GM21723 (cell line): ENCODE measurements around the gene IRF7.
"Not testable (repeated sequence)": the region's sequence is repeated elsewhere in the genome, so short reads cannot be mapped to it uniquely, and the experiment has no call there.

Source experiments
- ATAC-seq: cut with Tn5 transposase; IDR thresholded peaks from one replicate; pipeline ENCODE4 v1.9.1; 2021; ENCODE audit warnings: mild to moderate bottlenecking, moderate library complexity; ENCODE audit not compliant: unreplicated experiment

The IRF7 gene

GRCh38 chr11:584287-584686, 31.5 kb downstream of the IRF7 start:
- ATAC-seq = no peak

- no peak for ATAC-seq
These were observed 34.0 kb downstream of the IRF7 start for GRCh38 chr11:581752-582151.

GRCh38 chr11:581342-581741, 34.4 kb downstream of the IRF7 start:
- no peak for ATAC-seq

- no peak for ATAC-seq
These were observed 35.7 kb downstream of the IRF7 start for GRCh38 chr11:579830-580601.

- no peak for ATAC-seq
These were observed 37.3 kb downstream of the IRF7 start for GRCh38 chr11:578276-579035.

- ATAC-seq = no peak
These were observed 38.2 kb downstream of the IRF7 start for GRCh38 chr11:577611-577894.

GRCh38 chr11:576811-577610, 38.7 kb downstream of the IRF7 start:
- ATAC-seq = no peak

- peak; percentile 80 for ATAC-seq
These were observed 39.6 kb downstream of the IRF7 start, which contains the start of gene PHRF1 for GRCh38 chr11:575996-576768. PHRF1 (plus strand) TSS chr11:576470; CDS start chr11:581513, 5,043 bp downstream.

- peak; percentile 42 for ATAC-seq
These were observed 40.3 kb downstream of the IRF7 start for GRCh38 chr11:575313-575995.

GRCh38 chr11:574632-575312, 41.0 kb downstream of the IRF7 start:
- ATAC-seq = peak; percentile 3

GRCh38 chr11:574031-574570, 41.6 kb downstream of the IRF7 start:
- not testable (repeated sequence) for ATAC-seq

GRCh38 chr11:573146-573759, 42.5 kb downstream of the IRF7 start:
- ATAC-seq = no peak

- no peak for ATAC-seq
These were observed 44.0 kb downstream of the IRF7 start for GRCh38 chr11:571802-572185.

- no peak for ATAC-seq
These were observed 46.4 kb downstream of the IRF7 start for GRCh38 chr11:569158-569885.

- ATAC-seq = peak; percentile 86
These were observed 47.2 kb downstream of the IRF7 start for GRCh38 chr11:568306-569157.

- ATAC-seq = no peak
These were observed 48.0 kb downstream of the IRF7 start for GRCh38 chr11:567629-568292.
